ENCODE results near the gene TEX264.
A peak's percentile ranks its signal among the peaks of the same experiment; 100 is the strongest.

The TEX264 gene

GRCh38 chr3:51675201-51675611 is 4.2 kb downstream of the TEX264 start:
- DNase-seq (ENCODE audit: low read depth in 2 of 2), result peak; percentile 50 to 65

GRCh38 chr3:51676102-51676640 is 5.1 kb downstream of the TEX264 start:
- H3K4me3 ChIP-seq (replicated peaks in 1 of 2; ENCODE audit: low read depth in 2 of 2, low read length in 2 of 2), result no peak overlapping the region
- TF ChIP-seq CTCF (IDR thresholded peaks at IDR 0.05; ENCODE audit: low read depth, low read length), result no peak
- no peak for DNase-seq (ENCODE audit: low read depth in 2 of 2)

More at GRCh38 chr3:51675201-51675611, 4.2 kb downstream of the TEX264 start:
- TF ChIP-seq CTCF (IDR thresholded peaks at IDR 0.05; ENCODE audit: low read depth, low read length), result no peak
- H3K4me3 ChIP-seq (replicated peaks in 1 of 2; ENCODE audit: low read depth in 2 of 2, low read length in 2 of 2), result no peak overlapping the region

GRCh38 chr3:51677358-51677757 is 6.3 kb downstream of the TEX264 start:
- no peak for TF ChIP-seq CTCF (IDR thresholded peaks at IDR 0.05; ENCODE audit: low read depth, low read length)
- H3K4me3 ChIP-seq (replicated peaks in 1 of 2; ENCODE audit: low read depth in 2 of 2, low read length in 2 of 2), result no peak overlapping the region
- no peak for DNase-seq (ENCODE audit: low read depth in 2 of 2)

GRCh38 chr3:51678186-51678585 is 7.1 kb downstream of the TEX264 start:
- no peak for DNase-seq (ENCODE audit: low read depth in 2 of 2)
- no peak for TF ChIP-seq CTCF (IDR thresholded peaks at IDR 0.05; ENCODE audit: low read depth, low read length)
- no peak overlapping the region for H3K4me3 ChIP-seq (replicated peaks in 1 of 2; ENCODE audit: low read depth in 2 of 2, low read length in 2 of 2)

GRCh38 chr3:51678641-51679040 is 7.6 kb downstream of the TEX264 start:
- no peak for TF ChIP-seq CTCF (IDR thresholded peaks at IDR 0.05; ENCODE audit: low read depth, low read length)
- no peak for DNase-seq (ENCODE audit: low read depth in 2 of 2)
- no peak overlapping the region for H3K4me3 ChIP-seq (replicated peaks in 1 of 2; ENCODE audit: low read depth in 2 of 2, low read length in 2 of 2)

- H3K4me3 ChIP-seq (replicated peaks in 1 of 2; ENCODE audit: low read depth in 2 of 2, low read length in 2 of 2), result no peak overlapping the region
- DNase-seq (ENCODE audit: low read depth in 2 of 2), result no peak
- TF ChIP-seq CTCF (IDR thresholded peaks at IDR 0.05; ENCODE audit: low read depth, low read length), result no peak
Measured at GRCh38 chr3:51679318-51679717, 8.3 kb downstream of the TEX264 start.

GRCh38 chr3:51679777-51680176 is 8.7 kb downstream of the TEX264 start:
- no peak for TF ChIP-seq CTCF (IDR thresholded peaks at IDR 0.05; ENCODE audit: low read depth, low read length)
- no peak for DNase-seq (ENCODE audit: low read depth in 2 of 2)
- no peak overlapping the region for H3K4me3 ChIP-seq (replicated peaks in 1 of 2; ENCODE audit: low read depth in 2 of 2, low read length in 2 of 2)

Measured in cardiac fibroblast (primary cell).